H1 (cell line): ENCODE measurements around the gene HK2. TPM values are rescaled to one million over a fixed set of nuclear protein-coding genes. Genes with fewer than 3 reads are reported as not detected.

Experiments used
- ATF2 ChIP-seq: IDR thresholded peaks from 2 replicates; pipeline ENCODE4 v1.6.1; 2012; ENCODE audit warnings: low read length, inconsistent platforms
- JUND ChIP-seq: IDR thresholded peaks from 2 replicates; pipeline ENCODE4 v1.6.1; 2011; ENCODE audit warnings: mild to moderate bottlenecking, improper control_type of control experiment, low read length
- RBBP5 ChIP-seq: IDR thresholded peaks from 2 replicates; pipeline ENCODE4 v1.7.1; 2012; ENCODE audit warnings: low read depth, mild to moderate bottlenecking, inconsistent platforms, low read length, moderate library complexity, borderline replicate concordance
- polyA plus RNA-seq, 7 experiments: library from polyadenylated mRNA; depleted of rRNA in 3 of 7; stranded (reverse) in 5 of 7; unstranded in 2 of 7; fragments of >200 nt in 5 of 7; fragments of 200-250 nt in 2 of 7; gene quantifications; 1 replicate in 5 of 7; 2 replicates in 1 of 7; 4 replicates in 1 of 7; pipeline versions ENCODE4 v1.2.1 to v1.2.3, GENCODE V29; 2011 to 2013; ENCODE audit warnings: missing spikeins in 2 of 7, mixed read lengths in 2 of 7
- total RNA-seq: library from RNA; stranded (reverse); fragmentation: NEBNext Ultra II Directional; extraction: Animal tissue kit (Norgen Biotek cat#: 25700); gene quantifications from 2 replicates; pipeline ENCODE4 v1.2.1, GENCODE V29; 2021

The HK2 gene
- total and polyA plus RNA-seq, 2 of the 8 experiments (the other 6 are each of a cell fraction or from before 2014, with no cell fraction given) = 22.1 to 61.9 TPM

GRCh38 chr2:74886251-74886650, 52.3 kb downstream of the HK2 start (continued):
- no peak for TF ChIP-seq ATF2
- TF ChIP-seq RBBP5 = no peak
- TF ChIP-seq JUND = no peak
